ENCODE measurements around the gene ADGRF3. TPM values are rescaled to one million over a fixed set of nuclear protein-coding genes. Genes with fewer than 3 reads are reported as not detected.
A peak's percentile ranks its signal among the peaks of the same experiment; 100 is the strongest.

Gene ADGRF3
- total and polyA plus RNA-seq, 8 donors: 0.28 to 1.4 (median 0.67) TPM

- no peak for TF ChIP-seq CTCF (IDR thresholded peaks at IDR 0.05)
- intact Hi-C loops (cut with DNase I): no loop called here
- DNase-seq (no peak), FAIRE-seq (no peak), ATAC-seq (no peak)
- peaks cover 20 to 27% (median 23%) of the 10 kb centered on the region in 3 donors for H3K4me1 ChIP-seq
- H3K27ac ChIP-seq: peak overlapping the region; percentile 79 to 92 (median 89)
- H3K4me3 ChIP-seq: peak overlapping the region; percentile 62 to 88 (median 76)
- no peaks in the 10 kb centered on the region for H3K27me3 ChIP-seq
- no peaks in the 10 kb centered on the region for H3K36me3 ChIP-seq
- no peaks in the 10 kb centered on the region for H3K9me3 ChIP-seq
- WGBS, 2 donors: 0% methylated on average over 9 of the region's 9 CpGs
Observed at GRCh38 chr2:26345283-26345544, 1.4 kb downstream of the ADGRF3 start.

GRCh38 chr2:26344581-26345282 is 1.9 kb downstream of the ADGRF3 start:
- Histone ChIP-seq H3K27me3 (no peaks in the 10 kb centered on the region), H3K27ac (peak overlapping the region; percentile 79 to 92 (median 89)), H3K4me1 (peaks cover 20 to 27% (median 23%) of the 10 kb centered on the region in 3 donors), H3K36me3 (no peaks in the 10 kb centered on the region), H3K9me3 (no peaks in the 10 kb centered on the region), H3K4me3 (peak overlapping the region; percentile 62 to 88 (median 76))
- WGBS, 2 donors: 29 to 32% methylated on average over 17 of the region's 17 CpGs
- ATAC-seq (no peak), FAIRE-seq (no peak), DNase-seq (peak in 4 of 6 donors; percentile 17 to 38 (median 24))
- TF ChIP-seq CTCF (IDR thresholded peaks at IDR 0.05): no peak
- intact Hi-C loops (cut with DNase I): no loop called here

DNA sequence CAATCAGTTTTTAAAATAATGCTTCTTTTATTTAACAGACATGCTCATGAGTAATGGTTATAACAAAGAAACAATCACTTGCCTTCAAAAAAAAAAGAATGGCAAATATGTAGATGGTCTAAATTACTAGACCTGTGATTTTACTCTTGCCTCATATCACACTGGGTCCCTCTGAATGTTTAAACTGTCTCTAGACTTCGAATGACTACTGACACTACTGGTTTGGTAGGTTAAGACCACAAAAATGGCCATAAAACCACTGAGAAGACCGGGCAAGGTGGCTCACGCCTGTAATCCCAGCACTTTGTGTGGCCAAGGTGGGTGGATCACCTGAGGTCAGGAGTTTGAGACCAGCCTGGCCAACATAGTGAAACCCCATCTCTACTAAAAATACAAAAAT is 5.8 kb downstream of the ADGRF3 start:
- no peak for TF ChIP-seq CTCF (IDR thresholded peaks at IDR 0.05)

GRCh38 chr2:26337298-26337697 is 9.3 kb downstream of the ADGRF3 start:
- Histone ChIP-seq H3K27ac (no peak overlapping the region), H3K4me3 (no peak overlapping the region), H3K4me1 (peaks cover 0 to 7% (median 0%) of the 10 kb centered on the region in 3 donors), H3K27me3 (no peaks in the 10 kb centered on the region), H3K36me3 (no peaks in the 10 kb centered on the region), H3K9me3 (no peaks in the 10 kb centered on the region)
- DNase-seq: no peak
- no peak for ATAC-seq
- FAIRE-seq: no peak
- no peak for TF ChIP-seq CTCF (IDR thresholded peaks at IDR 0.05)
- intact Hi-C loops (cut with DNase I): no loop called here
- WGBS, 2 donors: 89 to 90% methylated on average over 2 of the region's 2 CpGs

More for the DNA sequence above, 5.8 kb downstream of the ADGRF3 start:
- Histone ChIP-seq H3K9me3 (no peaks in the 10 kb centered on the region), H3K4me3 (no peak overlapping the region), H3K27me3 (no peaks in the 10 kb centered on the region), H3K4me1 (peaks cover 7 to 13% (median 8%) of the 10 kb centered on the region in 3 donors), H3K27ac (peak overlapping the region; percentile 35 to 67 (median 56)), H3K36me3 (no peaks in the 10 kb centered on the region)
- DNase-seq (no peak), ATAC-seq (no peak), FAIRE-seq (no peak)
- intact Hi-C loops (cut with DNase I): no loop called here
- 57% methylated on average over 3 of the region's 3 CpGs for WGBS, 2 donors

DNA sequence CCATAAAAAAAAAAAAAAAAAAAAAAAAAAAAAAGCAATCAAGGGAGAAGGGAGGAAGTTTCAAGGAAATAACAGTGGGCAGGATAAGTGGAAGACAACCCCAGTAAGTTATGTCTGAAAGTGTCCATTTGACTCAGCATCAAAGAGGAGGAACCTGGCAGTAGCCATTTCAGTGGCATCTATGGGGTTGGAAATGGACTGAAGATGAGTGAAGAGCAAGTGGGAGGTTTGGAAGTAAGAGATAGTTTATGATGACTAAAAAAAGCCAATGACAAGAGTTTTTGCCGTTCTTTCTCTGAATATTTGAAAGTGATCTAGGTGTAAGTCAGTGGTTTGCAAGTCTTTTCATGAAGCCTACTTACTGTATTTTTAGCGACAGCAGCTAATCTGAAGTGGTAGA is 9.9 kb downstream of the ADGRF3 start:
- Histone ChIP-seq H3K9me3 (no peaks in the 10 kb centered on the region), H3K27me3 (no peaks in the 10 kb centered on the region), H3K36me3 (no peaks in the 10 kb centered on the region), H3K27ac (no peak overlapping the region), H3K4me1 (peaks cover 0 to 7% (median 0%) of the 10 kb centered on the region in 3 donors), H3K4me3 (no peak overlapping the region)
- 86 to 100% methylated on average over 2 of the region's 2 CpGs for WGBS, 2 donors
- intact Hi-C loops (cut with DNase I): no loop called here
- DNase-seq: no peak
- no peak for ATAC-seq
- FAIRE-seq: no peak
- no peak for TF ChIP-seq CTCF (IDR thresholded peaks at IDR 0.05)

Measured in pancreas (tissue), 10 donors.